WTC11 (cell line): ENCODE measurements around the gene ATP2B3.

ENCODE experiments used
- ATF3 ChIP-seq: sonication (generic); formaldehyde crosslinking; conservative IDR thresholded peaks from 2 replicates; pipeline ENCODE4 v1.8.1; 2022; ENCODE audit warnings: mild to moderate bottlenecking, missing genetic modification reagents
- CTCF ChIP-seq: fragments of 200-600 bp; IDR thresholded peaks from 2 replicates; pipeline ENCODE4 v1.8.0; 2022; ENCODE audit warnings: antibody characterized with exemption
- FOXP4 ChIP-seq: sonication (generic); formaldehyde crosslinking; IDR thresholded peaks from 2 replicates; pipeline ENCODE4 v1.8.0; 2022; ENCODE audit warnings: mild to moderate bottlenecking, missing genetic modification reagents
- JUN ChIP-seq: sonication (generic); formaldehyde crosslinking; IDR thresholded peaks from 2 replicates; pipeline ENCODE4 v1.8.0; 2023; ENCODE audit warnings: mild to moderate bottlenecking, missing genetic modification reagents
- NFYB ChIP-seq: sonication (generic); formaldehyde crosslinking; conservative IDR thresholded peaks from 2 replicates; pipeline ENCODE4 v1.8.0; 2022; ENCODE audit warnings: low read depth, missing genetic modification reagents
- NR3C1 ChIP-seq: sonication (generic); formaldehyde crosslinking; conservative IDR thresholded peaks from 2 replicates; pipeline ENCODE4 v1.8.1; 2023; ENCODE audit warnings: low read depth, mild to moderate bottlenecking, missing genetic modification reagents
- PRRX2 ChIP-seq: fragments of 250-450 bp; sonication (Bioruptor Pico); IDR thresholded peaks from 2 replicates; pipeline ENCODE4 v1.8.0; 2021; ENCODE audit warnings: mild to moderate bottlenecking
- TCF7 ChIP-seq: sonication (generic); formaldehyde crosslinking; IDR thresholded peaks from 2 replicates; pipeline ENCODE4 v1.8.0; 2022; ENCODE audit warnings: mild to moderate bottlenecking, low read depth, missing genetic modification reagents, moderate library complexity
- TEAD4 ChIP-seq: sonication (generic); formaldehyde crosslinking; IDR thresholded peaks from 2 replicates; pipeline ENCODE4 v1.8.0; 2022; ENCODE audit warnings: mild to moderate bottlenecking, missing genetic modification reagents
- TP53 ChIP-seq: sonication (generic); formaldehyde crosslinking; IDR thresholded peaks from 2 replicates; pipeline ENCODE4 v1.8.1; 2023; ENCODE audit warnings: mild to moderate bottlenecking, missing genetic modification reagents
- ZNF121 ChIP-seq: sonication (generic); formaldehyde crosslinking; IDR thresholded peaks from 2 replicates; pipeline ENCODE4 v1.8.0; 2023; ENCODE audit warnings: missing genetic modification reagents
- TF ChIP-seq, protein P1 (sequence below): sonication (generic); formaldehyde crosslinking; IDR thresholded peaks from 2 replicates; pipeline ENCODE4 v1.8.0; 2022; ENCODE audit warnings: mild to moderate bottlenecking, missing genetic modification reagents
- TF ChIP-seq, protein P2 (sequence below): sonication (generic); formaldehyde crosslinking; IDR thresholded peaks from 2 replicates; pipeline ENCODE4 v1.8.1; 2023; ENCODE audit warnings: mild to moderate bottlenecking, missing genetic modification reagents, moderate library complexity
- TF ChIP-seq, protein P3 (sequence below): sonication (generic); formaldehyde crosslinking; IDR thresholded peaks from 2 replicates; pipeline ENCODE4 v1.8.1; 2022; ENCODE audit warnings: low read depth, missing genetic modification reagents, borderline replicate concordance

GRCh38 chrX:153572601-153573000, 55.2 kb downstream of the ATP2B3 start:
- TF ChIP-seq, protein P1, sequence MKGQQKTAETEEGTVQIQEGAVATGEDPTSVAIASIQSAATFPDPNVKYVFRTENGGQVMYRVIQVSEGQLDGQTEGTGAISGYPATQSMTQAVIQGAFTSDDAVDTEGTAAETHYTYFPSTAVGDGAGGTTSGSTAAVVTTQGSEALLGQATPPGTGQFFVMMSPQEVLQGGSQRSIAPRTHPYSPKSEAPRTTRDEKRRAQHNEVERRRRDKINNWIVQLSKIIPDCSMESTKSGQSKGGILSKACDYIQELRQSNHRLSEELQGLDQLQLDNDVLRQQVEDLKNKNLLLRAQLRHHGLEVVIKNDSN = no peak
- TF ChIP-seq CTCF (no peak), ATF3 (CRISPR knock-in tag) (no peak), ZNF121 (CRISPR knock-in tag) (no peak), JUN (CRISPR knock-in tag) (no peak), NR3C1 (no peak), TEAD4 (CRISPR knock-in tag) (no peak), PRRX2 (CRISPR knock-in tag) (no peak), TCF7 (CRISPR knock-in tag) (no peak), NFYB (CRISPR knock-in tag) (no peak), TP53 (CRISPR knock-in tag) (no peak), FOXP4 (CRISPR knock-in tag) (no peak)
- TF ChIP-seq, protein P2, sequence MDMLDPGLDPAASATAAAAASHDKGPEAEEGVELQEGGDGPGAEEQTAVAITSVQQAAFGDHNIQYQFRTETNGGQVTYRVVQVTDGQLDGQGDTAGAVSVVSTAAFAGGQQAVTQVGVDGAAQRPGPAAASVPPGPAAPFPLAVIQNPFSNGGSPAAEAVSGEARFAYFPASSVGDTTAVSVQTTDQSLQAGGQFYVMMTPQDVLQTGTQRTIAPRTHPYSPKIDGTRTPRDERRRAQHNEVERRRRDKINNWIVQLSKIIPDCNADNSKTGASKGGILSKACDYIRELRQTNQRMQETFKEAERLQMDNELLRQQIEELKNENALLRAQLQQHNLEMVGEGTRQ (CRISPR knock-in tag) = no peak
- TF ChIP-seq, protein P3, sequence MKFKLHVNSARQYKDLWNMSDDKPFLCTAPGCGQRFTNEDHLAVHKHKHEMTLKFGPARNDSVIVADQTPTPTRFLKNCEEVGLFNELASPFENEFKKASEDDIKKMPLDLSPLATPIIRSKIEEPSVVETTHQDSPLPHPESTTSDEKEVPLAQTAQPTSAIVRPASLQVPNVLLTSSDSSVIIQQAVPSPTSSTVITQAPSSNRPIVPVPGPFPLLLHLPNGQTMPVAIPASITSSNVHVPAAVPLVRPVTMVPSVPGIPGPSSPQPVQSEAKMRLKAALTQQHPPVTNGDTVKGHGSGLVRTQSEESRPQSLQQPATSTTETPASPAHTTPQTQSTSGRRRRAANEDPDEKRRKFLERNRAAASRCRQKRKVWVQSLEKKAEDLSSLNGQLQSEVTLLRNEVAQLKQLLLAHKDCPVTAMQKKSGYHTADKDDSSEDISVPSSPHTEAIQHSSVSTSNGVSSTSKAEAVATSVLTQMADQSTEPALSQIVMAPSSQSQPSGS (CRISPR knock-in tag) = no peak
